ENCODE measurements around the gene PARP9.

PARP9 gene

GRCh38 chr3:122602011-122602710 is 38.1 kb upstream of the PARP9 start:
- DNase-seq (ENCODE audit: low read depth), result no peak
- H3K4me3 ChIP-seq (ENCODE audit: low read depth, low read length), result no peak overlapping the region
- in situ Hi-C loops (cut with HindIII; ENCODE audit: low sequenced_read_pairs), result no loop called here
- no peak for TF ChIP-seq CTCF (IDR thresholded peaks at IDR 0.05; ENCODE audit: low read depth, low read length, missing control alignments)

GRCh38 chr3:122598556-122598955 is 34.5 kb upstream of the PARP9 start:
- in situ Hi-C loops (cut with HindIII; ENCODE audit: low sequenced_read_pairs), result no loop called here
- no peak overlapping the region for H3K4me3 ChIP-seq (ENCODE audit: low read depth, low read length)
- no peak for TF ChIP-seq CTCF (IDR thresholded peaks at IDR 0.05; ENCODE audit: low read depth, low read length, missing control alignments)
- DNase-seq (ENCODE audit: low read depth), result no peak

DNA sequence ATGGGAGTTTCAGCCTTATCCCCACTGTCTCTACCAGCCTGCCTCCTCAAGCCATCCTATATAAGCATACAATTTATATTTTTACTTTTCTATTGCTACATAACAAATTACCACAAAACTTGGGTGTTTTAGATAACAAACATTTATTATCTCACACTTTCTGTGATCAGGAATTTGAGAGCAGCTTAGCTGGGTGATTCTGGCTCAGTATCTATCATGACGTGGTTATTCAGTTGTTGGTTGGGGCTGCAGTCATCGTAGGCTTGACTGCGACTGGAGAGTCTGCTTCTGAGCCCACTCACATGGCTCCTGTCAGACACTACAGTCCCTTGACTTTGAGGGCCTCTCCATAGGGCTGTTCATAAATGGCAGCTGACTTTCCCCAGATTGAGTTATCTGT is 34.1 kb upstream of the PARP9 start:
- H3K4me3 ChIP-seq (ENCODE audit: low read depth, low read length), result no peak overlapping the region
- in situ Hi-C loops (cut with HindIII; ENCODE audit: low sequenced_read_pairs), result no loop called here
- TF ChIP-seq CTCF (IDR thresholded peaks at IDR 0.05; ENCODE audit: low read depth, low read length, missing control alignments), result no peak
- no peak for DNase-seq (ENCODE audit: low read depth)

- H3K4me3 ChIP-seq (ENCODE audit: low read depth, low read length), result no peak overlapping the region
- in situ Hi-C loops (cut with HindIII; ENCODE audit: low sequenced_read_pairs), result no loop called here
- TF ChIP-seq CTCF (IDR thresholded peaks at IDR 0.05; ENCODE audit: low read depth, low read length, missing control alignments), result no peak
- DNase-seq (ENCODE audit: low read depth), result no peak
Measured at GRCh38 chr3:122594025-122594424, 29.9 kb upstream of the PARP9 start.

GRCh38 chr3:122590610-122591009 is 26.5 kb upstream of the PARP9 start:
- in situ Hi-C loops (cut with HindIII; ENCODE audit: low sequenced_read_pairs), result no loop called here
- TF ChIP-seq CTCF (IDR thresholded peaks at IDR 0.05; ENCODE audit: low read depth, low read length, missing control alignments), result no peak
- H3K4me3 ChIP-seq (ENCODE audit: low read depth, low read length), result no peak overlapping the region
- DNase-seq (ENCODE audit: low read depth), result no peak

- DNase-seq (ENCODE audit: low read depth), result no peak
- no peak for TF ChIP-seq CTCF (IDR thresholded peaks at IDR 0.05; ENCODE audit: low read depth, low read length, missing control alignments)
- in situ Hi-C loops (cut with HindIII; ENCODE audit: low sequenced_read_pairs), result no loop called here
- no peak overlapping the region for H3K4me3 ChIP-seq (ENCODE audit: low read depth, low read length)
Measured at GRCh38 chr3:122589297-122589696, 25.2 kb upstream of the PARP9 start.
